ENCODE results near the gene ADD2. TPM values are rescaled to one million over a fixed set of nuclear protein-coding genes. Genes with fewer than 3 reads are reported as not detected.

The ADD2 gene
- total RNA-seq, 2 donors from 2014 or later: 2.3 to 7.6 TPM

DNA sequence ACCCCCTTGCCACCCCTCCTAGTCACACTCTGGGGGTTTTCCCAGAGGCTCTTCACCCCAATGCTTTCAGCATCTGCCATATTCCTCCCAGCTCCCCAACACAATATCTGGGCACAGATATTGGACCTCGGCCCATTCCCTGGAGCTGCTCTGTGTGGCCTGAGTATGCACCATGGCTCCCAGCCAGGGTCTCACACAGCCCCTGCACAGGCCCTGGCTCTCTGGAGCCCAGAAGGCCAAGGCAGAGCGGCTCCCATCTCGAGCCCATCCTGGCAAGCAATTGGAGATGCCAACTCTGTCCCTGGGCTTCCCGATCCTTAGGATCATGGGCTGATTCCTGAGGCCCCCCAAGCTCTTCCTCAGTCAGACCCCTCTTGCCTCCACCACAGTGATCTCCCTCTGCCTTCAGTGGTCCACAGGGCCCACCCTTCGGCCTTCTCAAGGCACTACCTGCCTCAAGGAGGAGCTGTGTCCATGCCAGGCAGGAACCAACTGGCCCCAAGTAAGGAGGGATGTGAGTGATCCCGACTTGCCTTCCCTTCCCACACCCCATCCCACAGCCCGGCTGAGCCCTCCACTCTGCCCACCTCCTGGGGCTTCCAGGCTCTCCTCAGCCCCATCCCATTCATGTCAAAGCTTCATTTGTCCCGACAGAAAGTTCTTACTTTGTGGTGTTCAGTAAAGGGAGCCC lies 62.7 kb downstream of the ADD2 start:
- Histone ChIP-seq H3K27me3 (no peaks in the 10 kb centered on the region), H3K9me3 (no peaks in the 10 kb centered on the region), H3K27ac (no peak overlapping the region), H3K4me1 (no peaks in the 10 kb centered on the region), H3K36me3 (replicated peaks in 1 of 2; ENCODE audit: insufficient read depth in 1 of 2, low read depth in 2 of 2) (no peaks in the 10 kb centered on the region), H3K4me3 (no peak overlapping the region)
- no peak for DNase-seq
- TF ChIP-seq, protein P1, sequence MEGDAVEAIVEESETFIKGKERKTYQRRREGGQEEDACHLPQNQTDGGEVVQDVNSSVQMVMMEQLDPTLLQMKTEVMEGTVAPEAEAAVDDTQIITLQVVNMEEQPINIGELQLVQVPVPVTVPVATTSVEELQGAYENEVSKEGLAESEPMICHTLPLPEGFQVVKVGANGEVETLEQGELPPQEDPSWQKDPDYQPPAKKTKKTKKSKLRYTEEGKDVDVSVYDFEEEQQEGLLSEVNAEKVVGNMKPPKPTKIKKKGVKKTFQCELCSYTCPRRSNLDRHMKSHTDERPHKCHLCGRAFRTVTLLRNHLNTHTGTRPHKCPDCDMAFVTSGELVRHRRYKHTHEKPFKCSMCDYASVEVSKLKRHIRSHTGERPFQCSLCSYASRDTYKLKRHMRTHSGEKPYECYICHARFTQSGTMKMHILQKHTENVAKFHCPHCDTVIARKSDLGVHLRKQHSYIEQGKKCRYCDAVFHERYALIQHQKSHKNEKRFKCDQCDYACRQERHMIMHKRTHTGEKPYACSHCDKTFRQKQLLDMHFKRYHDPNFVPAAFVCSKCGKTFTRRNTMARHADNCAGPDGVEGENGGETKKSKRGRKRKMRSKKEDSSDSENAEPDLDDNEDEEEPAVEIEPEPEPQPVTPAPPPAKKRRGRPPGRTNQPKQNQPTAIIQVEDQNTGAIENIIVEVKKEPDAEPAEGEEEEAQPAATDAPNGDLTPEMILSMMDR (IDR thresholded peaks at IDR 0.05): no peak
- intact Hi-C loops (cut with DNase I): no loop called here
- 70 to 86% methylated on average over 5 to 8 of the region's 8 CpGs for WGBS, 2 donors
- ATAC-seq: no peak

- no peak for TF ChIP-seq POLR2A (IDR thresholded peaks at IDR 0.05)
- TF ChIP-seq, protein P1 (IDR thresholded peaks at IDR 0.05): no peak
- DNase-seq (peak in 2 of 4 donors; percentile 11 to 25), ATAC-seq (no peak)
- no peak overlapping the region for H3K4me3 ChIP-seq
- H3K9me3 ChIP-seq: no peaks in the 10 kb centered on the region
- no peaks in the 10 kb centered on the region for H3K36me3 ChIP-seq (replicated peaks in 1 of 2; ENCODE audit: insufficient read depth in 1 of 2, low read depth in 2 of 2)
- no peak overlapping the region for H3K27ac ChIP-seq
- no peaks in the 10 kb centered on the region for H3K4me1 ChIP-seq
- 65 to 74% methylated on average over 8 to 9 of the region's 9 CpGs for WGBS, 2 donors
- intact Hi-C loops (cut with DNase I): no loop called here
- H3K27me3 ChIP-seq: no peaks in the 10 kb centered on the region
These were observed 64.0 kb downstream of the ADD2 start for GRCh38 chr2:70703900-70704549.

DNA sequence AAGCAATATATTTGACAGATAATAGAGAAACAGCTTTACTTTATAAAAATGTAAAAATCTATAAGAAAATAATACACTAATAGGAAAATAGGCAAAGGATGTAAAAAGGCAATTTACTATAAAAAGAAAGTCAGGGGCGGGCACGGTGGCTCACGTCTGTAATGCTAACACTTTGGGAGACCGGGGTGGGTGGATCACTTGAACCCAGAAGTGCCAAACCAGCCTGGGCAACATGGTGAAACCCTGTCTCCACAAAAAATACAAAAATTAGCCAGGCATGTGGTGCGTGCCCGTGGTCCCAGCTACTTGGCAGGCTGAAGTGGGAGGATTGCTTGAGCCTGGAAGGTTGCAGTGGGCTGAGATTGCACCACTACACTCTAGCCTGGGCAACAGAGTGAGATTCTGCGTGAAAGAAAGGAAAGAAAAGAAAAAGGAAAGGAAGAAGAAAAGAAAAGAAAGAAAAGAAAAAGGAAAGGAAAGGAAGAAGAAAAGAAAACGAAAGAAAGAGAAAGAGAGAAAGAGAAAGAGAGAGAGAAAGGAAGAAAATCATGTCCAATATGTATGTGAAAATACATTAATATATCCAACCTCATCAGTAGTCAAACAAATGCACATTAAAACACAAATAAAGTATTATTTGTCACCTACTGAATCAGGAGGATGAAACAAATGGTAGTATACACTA lies 65.1 kb downstream of the ADD2 start:
- TF ChIP-seq POLR2A (IDR thresholded peaks at IDR 0.05): no peak
- TF ChIP-seq, protein P1 (IDR thresholded peaks at IDR 0.05): no peak
- no peaks in the 10 kb centered on the region for H3K36me3 ChIP-seq (replicated peaks in 1 of 2; ENCODE audit: insufficient read depth in 1 of 2, low read depth in 2 of 2)
- WGBS, 2 donors: 77 to 80% methylated on average over 8 of the region's 8 CpGs
- H3K27ac ChIP-seq: no peak overlapping the region
- no peak overlapping the region for H3K4me3 ChIP-seq
- no peak for DNase-seq
- no peak for ATAC-seq
- no peaks in the 10 kb centered on the region for H3K4me1 ChIP-seq
- H3K9me3 ChIP-seq: no peaks in the 10 kb centered on the region
- H3K27me3 ChIP-seq: no peaks in the 10 kb centered on the region
- intact Hi-C loops (cut with DNase I): no loop called here

GRCh38 chr2:70698847-70699246 lies 69.2 kb downstream of the ADD2 start:
- H3K27me3 ChIP-seq: no peaks in the 10 kb centered on the region
- H3K27ac ChIP-seq: no peak overlapping the region
- TF ChIP-seq, protein P1 (IDR thresholded peaks at IDR 0.05): no peak
- TF ChIP-seq POLR2A (IDR thresholded peaks at IDR 0.05): no peak
- no peak for ATAC-seq
- no peaks in the 10 kb centered on the region for H3K36me3 ChIP-seq (replicated peaks in 1 of 2; ENCODE audit: insufficient read depth in 1 of 2, low read depth in 2 of 2)
- DNase-seq: no peak
- H3K9me3 ChIP-seq: no peaks in the 10 kb centered on the region
- intact Hi-C loops (cut with DNase I): no loop called here
- 79 to 84% methylated on average over 3 of the region's 3 CpGs for WGBS, 2 donors
- H3K4me3 ChIP-seq: no peak overlapping the region
- no peaks in the 10 kb centered on the region for H3K4me1 ChIP-seq
